HG02943 (cell line): Measurements from ENCODE around the gene CDH18.

Experiments used
- ATAC-seq: cut with Tn5 transposase; IDR thresholded peaks from one replicate; pipeline ENCODE4 v1.9.1; 2021; ENCODE audit warnings: mild to moderate bottlenecking, low read depth, moderate library complexity; ENCODE audit not compliant: unreplicated experiment

Gene CDH18

DNA sequence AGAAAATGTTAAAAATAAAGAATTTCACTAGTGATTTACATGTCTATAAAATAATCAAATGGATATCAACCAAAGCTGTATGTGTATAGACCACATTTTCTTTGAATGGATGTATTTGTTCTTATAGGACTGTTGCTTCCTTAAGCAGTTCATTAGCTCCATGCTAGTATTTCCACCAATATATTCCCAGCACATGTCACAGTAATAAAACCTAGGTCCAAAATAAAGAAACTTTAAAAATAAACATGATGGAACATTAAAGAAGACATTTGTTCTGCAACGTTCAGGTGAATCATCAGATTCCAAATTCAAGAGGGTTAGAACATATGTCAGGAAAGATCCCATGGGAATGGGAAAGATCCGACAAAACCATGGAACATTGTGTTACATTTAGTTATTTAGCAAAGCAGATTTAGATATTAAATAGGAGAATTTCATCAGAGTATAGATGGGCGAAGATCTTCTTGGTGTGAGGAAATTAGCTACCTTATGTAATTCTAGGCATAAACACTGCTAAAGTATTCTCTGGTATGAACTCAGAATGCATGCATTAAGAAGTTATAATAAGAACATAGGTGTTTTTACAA, 490.7 kb downstream of the CDH18 start:
- no peak for ATAC-seq

DNA sequence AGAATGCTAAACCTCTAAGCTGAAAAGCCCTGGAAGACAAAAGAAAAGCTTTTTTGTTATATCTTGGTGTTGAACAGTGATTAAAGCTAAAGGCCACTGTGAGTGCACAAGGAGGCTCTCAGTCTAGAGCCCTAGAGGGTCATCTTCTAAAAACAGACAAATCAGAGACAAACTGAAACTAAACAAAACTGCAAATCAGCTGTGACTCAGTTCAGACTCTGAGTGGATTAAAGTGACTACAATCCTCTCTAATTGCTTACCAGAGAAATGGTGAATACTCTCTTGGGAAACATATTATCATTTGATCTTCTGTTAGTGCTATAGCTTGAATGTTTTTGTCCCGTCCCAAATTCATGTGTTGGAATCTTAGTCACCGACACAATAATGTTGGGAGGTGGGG, 491.9 kb downstream of the CDH18 start:
- no peak for ATAC-seq

DNA sequence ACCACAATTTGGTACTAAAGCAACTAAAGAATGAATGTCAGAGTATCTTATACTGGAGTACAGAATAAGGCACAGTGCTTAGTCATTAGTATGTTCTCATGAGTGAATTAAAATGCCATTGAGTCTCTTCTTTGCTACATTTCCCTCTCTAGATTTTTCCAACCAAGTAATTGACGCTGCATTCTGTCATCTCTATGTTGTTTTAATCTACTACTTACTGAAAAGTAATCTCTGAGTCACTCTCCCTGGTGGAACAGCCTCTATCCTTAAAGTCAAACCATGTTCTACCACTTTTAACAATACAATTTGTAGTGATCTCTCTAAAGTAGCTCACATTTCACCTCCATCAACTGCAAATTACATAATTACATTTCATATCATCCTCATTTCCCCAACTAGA, 495.1 kb downstream of the CDH18 start:
- no peak for ATAC-seq

DNA sequence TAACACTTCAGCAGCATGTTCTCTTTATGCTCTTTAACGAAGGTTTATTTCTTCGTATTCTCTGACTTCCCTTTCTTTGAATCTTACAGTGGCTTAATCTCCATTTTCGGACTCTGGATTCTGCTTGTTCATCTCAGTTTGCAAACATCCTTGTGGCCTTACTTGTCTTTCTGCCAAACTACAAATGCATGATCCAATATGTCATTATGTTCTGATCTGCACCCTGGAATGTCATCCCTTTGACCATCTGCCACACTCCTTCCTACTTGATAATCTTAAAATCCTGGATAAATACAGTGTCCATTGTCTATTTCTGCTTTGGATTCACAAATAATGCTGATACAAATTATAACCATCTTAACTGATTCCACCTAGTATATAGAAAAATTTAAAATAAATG, 499.2 kb downstream of the CDH18 start:
- ATAC-seq, result no peak

DNA sequence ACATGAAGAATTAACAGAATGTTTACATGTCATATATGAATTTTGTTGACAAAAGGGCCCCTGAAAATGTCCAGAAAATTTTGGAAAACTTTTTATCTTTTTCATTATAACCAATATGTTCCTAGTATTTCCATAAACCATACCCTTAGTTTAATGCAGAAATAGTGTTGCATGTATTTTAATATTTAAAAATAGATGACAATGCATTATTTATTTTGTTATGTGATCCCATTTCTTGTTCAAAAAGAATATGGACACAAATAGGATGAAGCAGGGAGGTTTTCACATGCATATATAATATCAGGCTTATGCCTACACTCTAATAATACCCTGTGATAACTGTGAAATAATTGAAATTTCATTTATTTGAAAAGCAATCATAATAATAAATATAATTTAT, 500.5 kb downstream of the CDH18 start:
- ATAC-seq, result no peak

DNA sequence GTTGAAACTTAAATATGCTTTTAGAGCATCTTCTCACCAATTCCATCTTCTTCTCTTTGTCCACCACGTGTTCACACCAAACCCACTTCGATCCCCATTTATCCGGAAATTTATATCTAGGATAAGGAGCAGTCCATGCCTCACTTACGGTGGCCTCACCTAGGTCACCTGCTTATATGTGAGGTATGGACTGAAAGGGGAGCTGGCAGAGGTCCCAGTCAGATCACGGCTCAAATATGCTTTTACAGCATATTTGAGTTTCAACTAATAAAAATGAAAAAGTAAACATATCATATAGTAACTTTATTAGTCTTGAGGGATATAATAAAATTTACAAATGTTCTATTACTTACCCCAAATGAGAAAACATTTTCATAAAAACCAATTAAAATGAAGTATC, 508.4 kb downstream of the CDH18 start:
- ATAC-seq, result no peak

DNA sequence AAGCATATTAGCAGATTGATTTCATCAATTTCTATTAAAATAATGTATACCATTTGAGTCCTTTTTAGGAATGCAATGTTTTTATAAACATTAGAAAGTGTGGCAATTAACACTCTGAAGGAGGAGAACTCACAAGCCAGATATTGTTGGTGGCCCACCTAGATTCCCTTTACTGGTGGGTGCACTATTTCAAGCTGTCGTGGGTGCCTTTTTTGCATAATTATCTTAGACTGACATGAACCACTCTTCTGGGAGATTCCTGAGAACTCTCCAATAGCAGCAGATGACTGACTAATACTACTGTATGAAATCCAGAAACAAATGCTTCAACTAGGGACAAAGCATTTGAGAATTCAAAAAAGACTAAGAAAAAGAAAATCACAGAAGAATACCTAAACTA, 526.0 kb downstream of the CDH18 start:
- ATAC-seq, result no peak

DNA sequence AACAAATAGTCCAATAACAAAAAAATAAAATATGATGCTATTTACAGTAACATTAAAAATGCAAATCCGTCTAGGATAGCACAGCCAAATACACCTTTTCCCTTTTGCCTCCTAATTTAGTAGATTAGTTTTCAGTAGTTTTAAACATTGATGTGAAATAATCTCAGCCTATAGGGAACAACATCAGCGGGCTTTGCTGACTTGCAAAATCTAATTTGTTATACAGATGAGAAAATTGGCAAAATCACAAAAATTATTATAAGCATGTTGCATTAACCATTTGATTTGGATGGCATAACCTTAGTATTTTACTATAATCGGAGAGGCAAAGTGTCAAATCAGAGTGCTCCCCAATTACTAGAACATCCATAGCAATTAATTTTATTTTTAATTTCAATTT, 563.5 kb downstream of the CDH18 start:
- no peak for ATAC-seq
